OCI-M2 (cell line): ENCODE measurements around the gene RNU6-9.
"Not testable (repeated sequence)": the region's sequence is repeated elsewhere in the genome, so short reads cannot be mapped to it uniquely, and the experiment has no call there.

ENCODE experiments used
- DNase-seq: peaks from one replicate; lab custom pipeline; 2025; ENCODE audit not compliant: unreplicated experiment; lab: John Stamatoyannopoulos, UW

The RNU6-9 gene

GRCh38 chr19:876780-877314, 16.4 kb upstream of the RNU6-9 start:
- no peak for DNase-seq

GRCh38 chr19:877992-878660, 15.2 kb upstream of the RNU6-9 start:
- not testable (repeated sequence) for DNase-seq

- not testable (repeated sequence) for DNase-seq
Measured at GRCh38 chr19:878751-879561, 14.3 kb upstream of the RNU6-9 start.

- DNase-seq = no peak
Measured at GRCh38 chr19:879711-880438, 13.4 kb upstream of the RNU6-9 start.

DNA sequence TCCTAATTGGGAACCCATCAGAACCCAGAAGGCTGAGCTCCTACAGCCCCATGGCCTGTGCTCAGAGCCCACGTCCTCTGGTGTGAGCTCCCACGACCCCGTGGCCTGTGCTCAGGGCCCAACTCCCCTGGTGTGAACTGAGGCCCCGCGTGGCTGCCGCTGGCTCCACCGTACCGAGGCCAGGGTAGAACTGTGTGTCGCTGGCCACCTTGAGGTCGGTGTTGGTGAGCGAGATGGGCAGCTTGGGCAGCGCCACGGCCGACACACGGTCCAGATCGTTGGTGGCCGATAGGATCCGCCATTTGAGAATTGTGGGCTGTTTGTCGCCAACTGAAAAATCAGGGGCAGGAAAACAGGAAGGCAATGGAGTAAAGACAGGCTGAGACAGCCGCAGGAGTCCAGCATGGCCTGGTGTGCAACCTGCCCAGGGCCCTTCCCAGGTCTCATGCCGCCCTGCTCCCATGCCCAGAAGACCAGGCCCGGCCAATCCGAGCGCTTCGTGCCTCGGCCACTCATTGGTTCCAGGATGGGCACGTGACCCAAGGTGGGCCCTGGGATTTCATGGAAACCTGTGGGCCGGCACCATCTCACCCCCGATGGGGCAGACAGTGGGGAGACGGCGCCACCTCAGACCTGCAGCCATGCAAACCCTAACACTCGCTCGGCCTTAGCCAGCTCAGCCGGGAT, 11.8 kb upstream of the RNU6-9 start:
- no peak for DNase-seq

GRCh38 chr19:882871-883497, 10.3 kb upstream of the RNU6-9 start:
- DNase-seq = no peak

- no peak for DNase-seq
Measured at GRCh38 chr19:883661-884211, 9.5 kb upstream of the RNU6-9 start.

- no peak for DNase-seq
Measured at GRCh38 chr19:884420-885211, 8.7 kb upstream of the RNU6-9 start.

DNA sequence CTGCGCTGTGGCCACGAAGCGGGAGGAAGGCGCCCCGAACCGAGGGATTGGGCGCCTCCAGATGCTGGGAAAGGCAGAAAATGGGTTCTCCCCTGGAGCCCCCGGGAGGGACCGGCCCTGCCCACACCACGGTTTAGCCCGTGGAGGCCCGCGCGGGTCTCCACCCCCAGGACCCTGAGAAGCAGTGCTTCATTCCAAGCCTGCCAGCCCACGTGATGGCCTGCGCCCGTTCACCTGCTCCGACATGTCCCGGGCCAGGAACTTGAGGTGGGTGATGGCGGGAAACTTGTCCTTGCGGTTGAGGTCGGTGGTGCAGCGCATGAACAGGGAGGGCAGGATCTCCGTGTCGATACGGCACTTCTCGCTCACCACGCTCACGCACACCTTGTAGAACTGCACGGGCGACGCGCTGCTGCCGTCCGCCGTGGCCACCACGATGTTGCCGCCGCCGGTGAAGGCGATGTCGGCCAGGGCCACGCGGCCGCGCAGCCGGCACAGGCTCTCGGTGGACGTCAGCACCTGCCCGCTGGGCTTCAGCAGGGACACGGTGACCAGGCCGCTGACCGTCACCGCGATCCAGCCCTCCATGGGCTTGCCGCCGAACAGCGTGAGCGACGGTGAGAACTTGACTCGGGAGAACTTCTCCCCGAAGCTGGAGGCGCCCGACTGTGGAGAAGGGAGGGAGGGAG, 7.6 kb upstream of the RNU6-9 start:
- no peak for DNase-seq

DNA sequence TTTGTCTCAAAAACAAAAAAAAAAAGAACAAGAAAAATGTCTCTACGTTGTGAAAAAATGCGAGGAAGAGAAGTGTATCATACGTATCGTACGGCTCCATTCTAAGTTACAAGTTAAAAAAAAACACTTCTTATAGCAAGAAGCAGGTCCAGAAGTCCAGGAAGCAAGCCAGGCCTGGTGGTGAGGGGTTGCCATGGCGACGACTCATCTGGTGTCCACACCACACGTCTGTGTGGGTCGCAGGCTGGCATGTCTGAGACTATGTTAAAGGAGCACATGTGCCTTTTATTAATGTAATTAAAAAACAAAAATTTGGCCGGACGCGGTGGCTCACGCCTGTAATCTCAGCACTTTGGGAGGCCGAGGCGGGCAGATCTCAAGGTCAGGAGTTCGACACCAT, 6.2 kb upstream of the RNU6-9 start:
- no peak for DNase-seq

- no peak for DNase-seq
Measured at GRCh38 chr19:887599-887998, 5.7 kb upstream of the RNU6-9 start.

- no peak for DNase-seq
Measured at GRCh38 chr19:888581-889385, 4.5 kb upstream of the RNU6-9 start.

DNA sequence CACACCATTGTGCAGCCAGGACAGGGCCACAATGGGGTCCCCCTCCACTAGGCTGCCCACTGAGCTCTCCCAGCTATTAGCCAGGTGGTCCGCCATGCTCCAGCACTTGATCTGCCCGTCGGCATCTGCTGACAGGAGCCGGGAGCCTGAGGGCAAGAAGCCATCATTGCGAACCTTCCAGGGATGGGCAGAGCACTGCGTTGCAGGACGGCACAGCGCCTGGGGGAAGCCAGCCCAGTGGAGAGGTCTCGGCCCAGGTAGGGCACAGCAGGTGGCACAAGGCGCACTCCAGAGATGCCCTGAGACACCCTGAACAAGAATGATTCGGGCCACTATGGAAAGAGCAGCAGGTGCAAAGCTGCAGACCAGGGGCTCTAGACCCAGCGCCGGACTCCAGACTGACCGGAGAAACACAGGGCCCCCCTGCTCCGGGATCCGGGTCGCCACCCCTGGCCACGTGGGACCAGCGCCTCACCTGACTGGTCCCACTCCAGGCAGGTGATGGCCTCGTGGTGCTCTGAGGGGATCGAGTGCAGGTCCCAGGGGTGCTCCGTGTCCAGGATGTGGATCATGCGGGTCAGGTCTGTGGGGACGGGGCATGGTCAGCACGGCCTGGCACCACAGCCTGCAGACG, 3.5 kb upstream of the RNU6-9 start:
- no peak for DNase-seq

DNA sequence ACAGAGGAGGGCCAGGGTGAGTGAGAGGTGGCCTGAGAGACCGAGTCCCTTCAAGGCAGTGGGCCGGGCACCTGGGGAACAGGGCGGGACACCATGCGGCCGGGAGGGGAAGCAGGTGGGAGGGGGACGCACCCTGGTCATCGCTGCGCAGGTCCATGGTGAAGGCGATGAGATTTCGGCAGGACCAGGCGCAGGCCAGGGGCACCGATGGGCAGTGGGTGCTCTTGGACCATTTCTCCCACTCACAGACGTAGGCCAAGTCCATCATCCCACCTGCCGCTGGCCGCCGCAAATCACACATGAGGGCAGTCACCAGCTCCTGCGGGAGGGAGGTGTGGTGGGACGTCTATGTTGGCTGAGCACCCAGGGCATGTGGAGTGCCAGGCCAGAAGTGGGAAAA, 2.5 kb upstream of the RNU6-9 start:
- no peak for DNase-seq

GRCh38 chr19:891421-892200, 1.7 kb upstream of the RNU6-9 start:
- DNase-seq = not testable (repeated sequence)

DNA sequence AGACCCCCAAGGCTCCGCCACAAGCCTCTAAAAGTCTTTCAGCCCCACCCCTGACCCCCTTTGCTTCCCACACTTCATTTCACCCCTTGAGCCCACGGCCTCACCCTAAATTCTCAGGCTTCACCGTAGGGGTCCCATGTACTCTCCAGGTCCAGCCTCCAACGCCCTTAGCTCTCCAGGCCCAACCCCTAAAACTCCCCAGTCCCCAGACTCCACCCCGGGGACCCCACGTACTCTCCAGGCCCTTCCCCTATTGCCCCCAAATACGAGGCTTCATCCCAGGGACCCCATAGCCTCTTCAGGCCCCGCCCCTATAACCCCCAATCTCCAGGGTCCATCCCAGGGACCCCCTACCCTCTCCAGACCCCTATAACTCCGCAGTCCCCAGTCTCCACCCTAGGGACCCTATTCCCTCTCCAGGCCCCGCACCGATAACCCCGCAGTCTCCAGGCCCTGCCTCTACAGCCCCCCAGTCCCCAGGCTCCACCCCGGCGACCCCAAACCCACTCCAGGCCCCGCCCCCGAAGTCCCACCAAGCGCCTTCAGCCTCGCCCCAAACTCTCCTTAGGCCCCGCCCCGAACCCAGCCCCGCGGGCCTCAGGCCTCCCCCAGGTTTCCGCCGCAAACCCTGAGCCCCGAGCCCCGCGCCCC, 916 bp upstream of the RNU6-9 start:
- DNase-seq = no peak
